Smooth muscle cell (in vitro differentiated cells): ENCODE data around the gene LARP4B. TPM values are rescaled to one million over a fixed set of nuclear protein-coding genes. Genes with fewer than 3 reads are reported as not detected.

Experiments used
- DNase-seq: peaks from one replicate; lab custom pipeline; 2025; ENCODE audit not compliant: unreplicated experiment; lab: John Stamatoyannopoulos, UW
- H2AFZ ChIP-seq: fragments of 200-600 bp; sonication (generic); 2 replicates; pipeline ENCODE4 v1.6.0; 2016; ENCODE audit warnings: antibody characterized with exemption, low read depth, mild to moderate bottlenecking
- H3F3A ChIP-seq: fragments of 200-600 bp; sonication (generic); 2 replicates; pipeline ENCODE4 v1.6.0; 2017; ENCODE audit warnings: antibody characterized with exemption, low read depth
- H3K27ac ChIP-seq: fragments of 200-600 bp; sonication (generic); 2 replicates; pipeline ENCODE4 v1.5.1; 2016; ENCODE audit warnings: low read depth, mild to moderate bottlenecking
- H3K27me3 ChIP-seq: fragments of 200-600 bp; sonication (generic); 2 replicates; pipeline ENCODE4 v1.6.1; 2016; ENCODE audit warnings: low read depth, mild to moderate bottlenecking
- H3K36me3 ChIP-seq: fragments of 200-600 bp; sonication (generic); 2 replicates; pipeline ENCODE4 v1.5.1; 2016; ENCODE audit warnings: low read depth
- H3K4me1 ChIP-seq: fragments of 200-600 bp; sonication (generic); 2 replicates; pipeline ENCODE4 v1.5.1; 2016; ENCODE audit warnings: low read depth
- H3K4me2 ChIP-seq: fragments of 200-600 bp; sonication (generic); 2 replicates; pipeline ENCODE4 v1.6.0; 2016; ENCODE audit warnings: mild to moderate bottlenecking
- H3K4me3 ChIP-seq: fragments of 200-600 bp; sonication (generic); 2 replicates; pipeline ENCODE4 v1.5.1; 2016; ENCODE audit warnings: mild to moderate bottlenecking
- H3K79me2 ChIP-seq: fragments of 200-600 bp; sonication (generic); 2 replicates; pipeline ENCODE4 v1.6.0; 2016; ENCODE audit warnings: low read depth, mild to moderate bottlenecking
- H3K9ac ChIP-seq: fragments of 200-600 bp; sonication (generic); 2 replicates; pipeline ENCODE4 v1.6.0; 2016; ENCODE audit warnings: low read depth
- H3K9me3 ChIP-seq: fragments of 200-600 bp; sonication (generic); replicated peaks from 2 replicates; pipeline ENCODE4 v1.5.1; 2016; ENCODE audit warnings: low read depth
- H4K20me1 ChIP-seq: fragments of 200-600 bp; sonication (generic); 2 replicates; pipeline ENCODE4 v1.6.0; 2016; ENCODE audit warnings: low read depth
- WGBS: methylation state at CpG from one replicate; pipeline ENCODE4 v1.1.7; 2016; ENCODE audit warnings: low lambda C conversion rate; 5-methylcytosine and 5-hydroxymethylcytosine counted together
- polyA plus RNA-seq: library from polyadenylated mRNA; unstranded; fragments of >200 nt; fragmentation: Nextera tagmentation; extraction: Ambion mirVana; gene quantifications from 2 replicates; pipeline ENCODE4 v1.2.1, GENCODE V29; 2016
- total RNA-seq: library from RNA; depleted of rRNA; stranded (reverse); fragments of >200 nt; gene quantifications from 2 replicates; pipeline ENCODE4 v1.2.3, GENCODE V29; 2014
- TF ChIP-seq, protein P1 (sequence below): fragments of 200-600 bp; sonication (generic); IDR thresholded peaks from 2 replicates; pipeline ENCODE4 v1.5.1; 2017; ENCODE audit warnings: borderline replicate concordance, mild to moderate bottlenecking, antibody characterized with exemption; ENCODE audit not compliant: insufficient read depth, poor library complexity, severe bottlenecking

LARP4B gene
- total and polyA plus RNA-seq, 2 experiments from 2014 or later, result 16.7 to 24.9 TPM

DNA sequence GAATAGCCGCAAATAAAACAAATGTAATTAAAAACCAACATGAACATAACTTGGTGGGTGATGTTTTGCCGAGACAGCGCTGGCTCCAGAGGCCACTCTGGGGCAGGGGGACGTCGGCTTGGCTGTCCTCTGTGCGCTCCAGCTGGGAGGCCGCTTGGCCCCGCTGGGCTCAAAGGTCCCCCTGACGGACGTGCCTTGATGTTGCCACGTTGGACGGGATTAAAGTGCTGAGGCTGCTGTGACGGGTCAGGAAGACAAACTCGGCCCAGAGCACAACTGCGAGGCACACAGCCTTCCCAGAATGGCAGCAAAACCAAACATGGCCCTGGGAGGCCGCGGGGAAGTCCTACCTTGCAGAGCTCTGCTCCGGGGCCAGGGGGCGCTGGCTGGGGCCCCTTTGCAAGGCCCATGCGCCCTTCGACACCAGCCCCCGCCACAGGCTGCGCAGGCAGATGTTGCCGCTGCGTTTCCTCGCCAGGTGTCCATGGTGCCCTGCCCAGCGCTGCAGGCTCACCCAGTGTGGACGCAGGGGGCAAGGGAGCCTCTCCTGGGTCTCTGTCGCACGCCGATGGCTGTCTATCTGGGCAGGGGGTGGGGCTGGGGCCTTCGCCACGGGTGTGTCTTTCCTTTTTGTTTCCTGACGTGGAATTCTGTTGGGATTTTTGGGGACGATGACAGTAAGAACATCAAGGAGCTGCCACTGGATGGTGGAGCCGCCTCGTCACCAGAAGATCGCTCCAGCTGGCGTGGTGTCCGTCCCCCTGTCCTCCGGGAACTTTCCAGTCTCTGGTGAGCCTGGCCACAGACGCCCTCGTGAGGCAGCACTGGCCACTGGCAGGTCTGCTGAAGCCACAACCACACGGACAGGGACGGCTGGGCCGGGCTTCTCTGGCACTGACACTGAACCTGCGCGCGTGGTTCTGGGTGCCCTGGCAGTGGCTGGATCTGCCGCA is 142.4 kb downstream of the LARP4B start:
- Histone ChIP-seq H3K9ac (peak overlapping the region; percentile 3), H3K4me2 (peak overlapping the region; percentile 82), H3K27me3 (no peaks in the 10 kb centered on the region), H3F3A (peaks cover 7% of the 10 kb centered on the region), H4K20me1 (no peaks in the 10 kb centered on the region), H2AFZ (no peak overlapping the region), H3K36me3 (no peaks in the 10 kb centered on the region), H3K9me3 (no peaks in the 10 kb centered on the region), H3K4me3 (peak overlapping the region; percentile 43), H3K4me1 (peaks cover 10% of the 10 kb centered on the region), H3K79me2 (no peaks in the 10 kb centered on the region), H3K27ac (no peak overlapping the region)
- TF ChIP-seq, protein P1, sequence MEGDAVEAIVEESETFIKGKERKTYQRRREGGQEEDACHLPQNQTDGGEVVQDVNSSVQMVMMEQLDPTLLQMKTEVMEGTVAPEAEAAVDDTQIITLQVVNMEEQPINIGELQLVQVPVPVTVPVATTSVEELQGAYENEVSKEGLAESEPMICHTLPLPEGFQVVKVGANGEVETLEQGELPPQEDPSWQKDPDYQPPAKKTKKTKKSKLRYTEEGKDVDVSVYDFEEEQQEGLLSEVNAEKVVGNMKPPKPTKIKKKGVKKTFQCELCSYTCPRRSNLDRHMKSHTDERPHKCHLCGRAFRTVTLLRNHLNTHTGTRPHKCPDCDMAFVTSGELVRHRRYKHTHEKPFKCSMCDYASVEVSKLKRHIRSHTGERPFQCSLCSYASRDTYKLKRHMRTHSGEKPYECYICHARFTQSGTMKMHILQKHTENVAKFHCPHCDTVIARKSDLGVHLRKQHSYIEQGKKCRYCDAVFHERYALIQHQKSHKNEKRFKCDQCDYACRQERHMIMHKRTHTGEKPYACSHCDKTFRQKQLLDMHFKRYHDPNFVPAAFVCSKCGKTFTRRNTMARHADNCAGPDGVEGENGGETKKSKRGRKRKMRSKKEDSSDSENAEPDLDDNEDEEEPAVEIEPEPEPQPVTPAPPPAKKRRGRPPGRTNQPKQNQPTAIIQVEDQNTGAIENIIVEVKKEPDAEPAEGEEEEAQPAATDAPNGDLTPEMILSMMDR, result peak; percentile 42
- 57% methylated on average over 50 of the region's 50 CpGs for WGBS
- DNase-seq, result no peak

DNA sequence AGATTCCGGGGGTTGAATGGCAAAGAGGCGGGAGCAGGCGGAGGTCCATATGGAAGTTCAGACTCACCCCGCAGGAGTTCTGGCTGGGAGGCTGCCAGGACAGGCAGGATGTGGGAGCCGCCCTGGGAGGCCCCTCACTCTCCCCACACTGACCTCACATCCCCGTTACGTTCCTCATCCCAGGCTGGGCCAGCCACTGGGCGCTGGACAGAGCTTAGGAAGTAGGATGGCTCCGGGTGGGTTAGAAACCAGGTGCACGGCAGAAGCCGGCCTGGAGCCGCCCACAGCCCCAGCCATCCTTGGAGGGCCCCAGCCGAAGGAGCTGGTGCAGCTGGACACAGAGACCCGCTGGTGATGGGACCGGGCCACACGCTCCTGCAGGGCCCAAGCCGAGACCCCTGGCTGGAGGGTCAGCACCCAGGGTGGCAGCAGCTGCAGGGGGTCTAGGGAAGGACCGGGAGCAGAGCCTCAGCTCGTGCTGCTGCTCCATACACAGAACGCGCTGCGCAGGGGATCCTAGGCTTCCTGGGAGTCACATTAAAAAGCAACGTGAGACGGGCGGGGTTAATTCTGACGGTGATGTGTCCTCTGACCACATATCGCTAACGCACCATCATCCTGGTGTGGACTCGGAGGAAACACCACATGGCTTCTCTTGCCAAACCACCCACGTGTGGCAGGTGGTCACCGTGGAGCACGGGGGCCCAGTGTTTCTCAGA is 143.4 kb downstream of the LARP4B start:
- Histone ChIP-seq H3K9me3 (no peaks in the 10 kb centered on the region), H3K79me2 (no peaks in the 10 kb centered on the region), H3K4me1 (peaks cover 10% of the 10 kb centered on the region), H3K36me3 (no peaks in the 10 kb centered on the region), H3K9ac (no peak overlapping the region), H3F3A (peaks cover 5% of the 10 kb centered on the region), H3K27me3 (no peaks in the 10 kb centered on the region), H4K20me1 (no peaks in the 10 kb centered on the region), H3K4me3 (no peak overlapping the region), H2AFZ (no peak overlapping the region), H3K27ac (no peak overlapping the region), H3K4me2 (no peak overlapping the region)
- DNase-seq, result no peak
- WGBS, result 93% methylated on average over 32 of the region's 32 CpGs
- TF ChIP-seq, protein P1, result no peak

DNA sequence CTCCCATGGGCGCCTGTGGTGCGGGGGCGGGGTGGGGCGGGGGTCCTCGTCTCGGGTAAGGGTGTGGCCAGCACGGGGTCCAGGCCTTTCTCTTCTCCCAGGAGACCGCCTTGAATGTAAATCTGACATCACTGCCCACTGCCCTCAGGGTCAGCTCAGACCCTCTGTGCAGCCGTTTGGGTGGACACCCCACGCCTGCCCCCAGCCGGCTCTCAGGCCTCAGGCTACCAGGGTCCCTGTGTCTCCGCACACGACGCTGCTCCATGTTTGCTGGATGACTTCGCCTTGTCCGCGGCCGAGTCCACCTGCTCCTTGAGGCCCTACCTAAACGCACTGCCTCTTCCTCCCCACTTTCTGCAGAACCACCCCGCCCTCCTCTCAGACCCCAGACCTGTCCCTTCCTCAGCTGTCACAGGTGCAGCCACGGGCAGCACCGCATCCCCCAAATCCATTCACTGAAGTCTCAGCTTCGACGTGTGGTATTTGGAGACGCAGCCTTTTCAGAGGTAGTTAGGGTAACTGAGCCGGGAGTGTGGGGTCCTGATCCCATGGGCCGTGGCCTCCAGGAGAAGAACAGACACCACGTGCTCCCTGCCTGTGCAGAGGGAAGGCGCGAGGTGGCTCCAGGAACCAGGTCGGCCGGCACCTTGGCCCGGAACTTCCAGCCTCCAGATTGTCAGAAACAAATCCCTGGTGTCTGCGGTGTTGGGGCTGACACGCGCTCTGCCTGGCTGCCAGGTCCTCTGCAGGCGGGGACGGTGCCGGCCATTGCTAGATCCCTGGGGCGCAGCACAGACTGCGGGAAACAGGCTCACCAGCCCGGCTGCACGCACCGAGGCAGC is 144.7 kb downstream of the LARP4B start:
- TF ChIP-seq, protein P1, result no peak
- H3K9ac ChIP-seq, result no peak overlapping the region
- 95% methylated on average over 36 of the region's 44 CpGs for WGBS
- no peaks in the 10 kb centered on the region for H4K20me1 ChIP-seq
- no peaks in the 10 kb centered on the region for H3K27me3 ChIP-seq
- H3K27ac ChIP-seq, result no peak overlapping the region
- H3K36me3 ChIP-seq, result no peaks in the 10 kb centered on the region
- H3F3A ChIP-seq, result no peaks in the 10 kb centered on the region
- no peaks in the 10 kb centered on the region for H3K9me3 ChIP-seq
- H3K4me2 ChIP-seq, result no peak overlapping the region
- no peak overlapping the region for H2AFZ ChIP-seq
- no peaks in the 10 kb centered on the region for H3K79me2 ChIP-seq
- H3K4me3 ChIP-seq, result no peak overlapping the region
- H3K4me1 ChIP-seq, result peaks cover 10% of the 10 kb centered on the region
- DNase-seq, result no peak
